ENCODE data around the gene SMG6.
A peak's percentile ranks its signal among the peaks of the same experiment; 100 is the strongest.

SMG6 gene

DNA sequence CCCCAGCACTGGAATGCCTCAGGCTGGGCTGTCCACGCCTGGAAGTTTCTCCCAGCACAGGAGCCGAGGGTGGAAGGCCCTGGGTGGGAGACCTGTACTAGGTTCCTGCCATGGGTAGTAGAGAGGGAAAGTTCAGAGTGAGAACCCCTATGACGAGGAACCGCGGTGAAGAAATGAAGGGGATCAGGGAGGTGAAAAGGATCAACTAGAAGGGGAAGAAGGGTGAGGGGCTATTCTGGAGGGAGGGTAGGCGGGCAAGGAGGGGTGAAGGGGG lies 243.3 kb downstream of the SMG6 start:
- no peak for DNase-seq (ENCODE audit: low spot score)

DNA sequence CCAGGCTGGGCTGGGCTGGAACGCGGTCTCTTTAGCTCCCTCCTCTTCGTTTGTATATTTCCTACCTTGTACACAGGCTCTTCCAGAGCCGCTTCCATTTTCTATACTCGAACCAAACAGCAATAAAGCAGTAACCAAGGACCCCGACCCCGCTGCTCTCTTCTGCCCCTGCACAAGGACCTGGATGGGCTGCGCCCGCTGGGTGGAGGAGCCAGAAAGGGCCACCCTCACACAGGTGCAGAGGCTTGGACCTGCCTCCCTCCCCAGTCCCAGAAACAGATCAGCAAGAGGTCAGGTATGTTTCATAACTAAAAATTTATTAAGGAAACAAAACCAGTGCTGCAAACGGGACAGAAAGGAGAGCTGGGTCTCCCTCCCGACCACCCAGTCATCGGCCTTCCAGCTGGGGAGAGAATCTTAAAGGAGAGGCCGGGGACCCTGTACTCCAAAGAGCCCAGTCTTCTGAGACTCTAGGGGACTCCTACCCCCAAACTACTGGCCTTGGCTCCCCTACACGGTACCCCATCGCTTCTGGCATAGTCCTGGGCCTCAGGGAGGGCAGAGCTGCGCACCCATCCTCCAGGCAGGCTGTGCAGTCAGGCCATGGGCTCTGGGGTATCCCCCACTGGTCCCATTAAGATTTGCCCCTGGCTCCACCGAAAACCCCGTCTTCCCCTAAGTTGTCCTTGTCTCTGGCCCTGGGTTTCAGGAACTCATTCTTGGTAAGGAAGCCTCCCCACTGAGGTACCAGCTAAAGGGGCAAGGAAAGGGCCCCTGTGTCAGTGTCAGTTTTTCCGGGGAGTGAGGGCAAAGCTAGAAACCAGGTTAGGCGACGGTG lies 243.8 kb downstream of the SMG6 start:
- no peak for DNase-seq (ENCODE audit: low spot score)

DNA sequence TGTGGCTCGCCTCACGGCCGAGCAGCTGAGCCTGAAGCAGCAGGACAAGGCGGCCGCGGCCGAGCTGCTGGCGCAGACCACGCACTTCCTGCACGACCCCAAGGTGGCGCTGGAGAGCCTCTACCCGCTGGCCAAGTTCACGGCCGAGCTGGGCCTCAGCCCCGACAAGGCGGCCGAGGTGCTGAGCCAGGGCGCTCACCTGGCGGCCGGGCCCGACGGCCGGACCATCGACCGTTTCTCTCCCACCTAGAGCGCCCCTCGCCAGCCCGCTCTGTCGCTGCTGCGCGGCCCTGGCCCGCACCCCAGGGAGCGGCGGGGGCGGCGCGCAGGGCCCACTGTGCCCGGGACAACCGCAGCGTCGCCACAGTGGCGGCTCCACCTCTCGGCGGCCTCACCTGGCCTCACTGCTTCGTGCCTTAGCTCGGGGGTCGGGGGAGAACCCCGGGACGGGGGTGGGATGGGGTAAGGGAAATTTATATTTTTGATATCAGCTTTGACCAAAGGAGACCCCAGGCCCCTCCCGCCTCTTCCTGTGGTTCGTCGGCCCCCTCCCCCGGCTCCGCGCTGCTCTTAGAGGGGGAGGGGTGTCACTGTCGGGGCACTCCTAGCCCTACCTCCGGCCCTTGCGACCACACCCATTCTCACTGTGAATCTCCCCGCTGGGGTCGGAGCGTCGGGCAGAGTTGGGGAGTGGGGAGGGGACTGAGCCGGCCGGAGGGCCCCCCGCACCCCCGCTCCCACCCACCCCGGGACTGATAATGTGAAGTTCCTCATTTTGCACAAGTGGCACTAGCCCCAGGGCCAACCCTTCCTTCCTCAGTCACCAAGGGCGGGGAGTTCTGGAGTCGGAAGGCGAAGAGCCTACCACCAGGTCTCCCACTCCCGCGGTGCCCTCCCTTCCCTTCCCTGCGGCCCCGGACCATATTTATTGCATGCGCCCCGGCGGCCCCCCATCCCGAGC lies 244.7 kb downstream of the SMG6 start:
- DNase-seq (ENCODE audit: low spot score) = peak; percentile 45

DNA sequence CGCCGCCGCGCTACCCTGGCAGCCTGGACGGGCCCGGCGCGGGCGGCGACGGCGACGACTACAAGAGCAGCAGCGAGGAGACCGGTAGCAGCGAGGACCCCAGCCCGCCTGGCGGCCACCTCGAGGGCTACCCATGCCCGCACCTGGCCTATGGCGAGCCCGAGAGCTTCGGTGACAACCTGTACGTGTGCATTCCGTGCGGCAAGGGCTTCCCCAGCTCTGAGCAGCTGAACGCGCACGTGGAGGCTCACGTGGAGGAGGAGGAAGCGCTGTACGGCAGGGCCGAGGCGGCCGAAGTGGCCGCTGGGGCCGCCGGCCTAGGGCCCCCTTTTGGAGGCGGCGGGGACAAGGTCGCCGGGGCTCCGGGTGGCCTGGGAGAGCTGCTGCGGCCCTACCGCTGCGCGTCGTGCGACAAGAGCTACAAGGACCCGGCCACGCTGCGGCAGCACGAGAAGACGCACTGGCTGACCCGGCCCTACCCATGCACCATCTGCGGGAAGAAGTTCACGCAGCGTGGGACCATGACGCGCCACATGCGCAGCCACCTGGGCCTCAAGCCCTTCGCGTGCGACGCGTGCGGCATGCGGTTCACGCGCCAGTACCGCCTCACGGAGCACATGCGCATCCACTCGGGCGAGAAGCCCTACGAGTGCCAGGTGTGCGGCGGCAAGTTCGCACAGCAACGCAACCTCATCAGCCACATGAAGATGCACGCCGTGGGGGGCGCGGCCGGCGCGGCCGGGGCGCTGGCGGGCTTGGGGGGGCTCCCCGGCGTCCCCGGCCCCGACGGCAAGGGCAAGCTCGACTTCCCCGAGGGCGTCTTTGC lies 245.6 kb downstream of the SMG6 start:
- DNase-seq (ENCODE audit: low spot score) = no peak

DNA sequence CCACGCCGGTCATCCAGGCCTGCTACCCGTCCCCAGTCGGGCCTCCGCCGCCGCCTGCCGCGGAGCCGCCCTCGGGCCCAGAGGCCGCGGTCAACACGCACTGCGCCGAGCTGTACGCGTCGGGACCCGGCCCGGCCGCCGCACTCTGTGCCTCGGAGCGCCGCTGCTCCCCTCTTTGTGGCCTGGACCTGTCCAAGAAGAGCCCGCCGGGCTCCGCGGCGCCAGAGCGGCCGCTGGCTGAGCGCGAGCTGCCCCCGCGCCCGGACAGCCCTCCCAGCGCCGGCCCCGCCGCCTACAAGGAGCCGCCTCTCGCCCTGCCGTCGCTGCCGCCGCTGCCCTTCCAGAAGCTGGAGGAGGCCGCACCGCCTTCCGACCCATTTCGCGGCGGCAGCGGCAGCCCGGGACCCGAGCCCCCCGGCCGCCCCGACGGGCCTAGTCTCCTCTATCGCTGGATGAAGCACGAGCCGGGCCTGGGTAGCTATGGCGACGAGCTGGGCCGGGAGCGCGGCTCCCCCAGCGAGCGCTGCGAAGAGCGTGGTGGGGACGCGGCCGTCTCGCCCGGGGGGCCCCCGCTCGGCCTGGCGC lies 246.3 kb downstream of the SMG6 start:
- DNase-seq (ENCODE audit: low spot score) = no peak

DNA sequence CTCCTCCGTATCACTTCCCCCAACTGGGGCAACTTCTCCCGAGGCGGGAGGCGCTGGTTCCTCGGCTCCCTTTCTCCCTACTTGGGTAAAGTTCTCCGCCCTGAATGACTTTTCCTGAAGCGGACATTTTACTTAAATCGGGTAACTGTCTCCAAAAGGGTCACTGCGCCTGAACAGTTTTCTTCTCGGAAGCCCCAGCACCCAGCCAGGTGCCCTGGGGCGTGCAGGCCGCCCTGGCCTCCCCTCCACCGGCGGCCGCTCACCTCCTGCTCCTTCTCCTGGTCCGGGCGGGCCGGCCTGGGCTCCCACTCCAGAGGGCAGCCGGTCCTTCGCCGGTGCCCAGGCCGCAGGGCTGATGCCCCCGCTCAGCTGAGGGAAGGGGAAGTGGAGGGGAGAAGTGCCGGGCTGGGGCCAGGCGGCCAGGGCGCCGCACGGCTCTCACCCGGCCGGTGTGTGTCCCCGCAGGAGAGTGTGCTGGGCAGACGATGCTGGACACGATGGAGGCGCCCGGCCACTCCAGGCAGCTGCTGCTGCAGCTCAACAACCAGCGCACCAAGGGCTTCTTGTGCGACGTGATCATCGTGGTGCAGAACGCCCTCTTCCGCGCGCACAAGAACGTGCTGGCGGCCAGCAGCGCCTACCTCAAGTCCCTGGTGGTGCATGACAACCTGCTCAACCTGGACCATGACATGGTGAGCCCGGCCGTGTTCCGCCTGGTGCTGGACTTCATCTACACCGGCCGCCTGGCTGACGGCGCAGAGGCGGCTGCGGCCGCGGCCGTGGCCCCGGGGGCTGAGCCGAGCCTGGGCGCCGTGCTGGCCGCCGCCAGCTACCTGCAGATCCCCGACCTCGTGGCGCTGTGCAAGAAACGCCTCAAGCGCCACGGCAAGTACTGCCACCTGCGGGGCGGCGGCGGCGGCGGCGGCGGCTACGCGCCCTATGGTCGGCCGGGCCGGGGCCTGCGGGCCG lies 247.1 kb downstream of the SMG6 start:
- no peak for DNase-seq (ENCODE audit: low spot score)

DNA sequence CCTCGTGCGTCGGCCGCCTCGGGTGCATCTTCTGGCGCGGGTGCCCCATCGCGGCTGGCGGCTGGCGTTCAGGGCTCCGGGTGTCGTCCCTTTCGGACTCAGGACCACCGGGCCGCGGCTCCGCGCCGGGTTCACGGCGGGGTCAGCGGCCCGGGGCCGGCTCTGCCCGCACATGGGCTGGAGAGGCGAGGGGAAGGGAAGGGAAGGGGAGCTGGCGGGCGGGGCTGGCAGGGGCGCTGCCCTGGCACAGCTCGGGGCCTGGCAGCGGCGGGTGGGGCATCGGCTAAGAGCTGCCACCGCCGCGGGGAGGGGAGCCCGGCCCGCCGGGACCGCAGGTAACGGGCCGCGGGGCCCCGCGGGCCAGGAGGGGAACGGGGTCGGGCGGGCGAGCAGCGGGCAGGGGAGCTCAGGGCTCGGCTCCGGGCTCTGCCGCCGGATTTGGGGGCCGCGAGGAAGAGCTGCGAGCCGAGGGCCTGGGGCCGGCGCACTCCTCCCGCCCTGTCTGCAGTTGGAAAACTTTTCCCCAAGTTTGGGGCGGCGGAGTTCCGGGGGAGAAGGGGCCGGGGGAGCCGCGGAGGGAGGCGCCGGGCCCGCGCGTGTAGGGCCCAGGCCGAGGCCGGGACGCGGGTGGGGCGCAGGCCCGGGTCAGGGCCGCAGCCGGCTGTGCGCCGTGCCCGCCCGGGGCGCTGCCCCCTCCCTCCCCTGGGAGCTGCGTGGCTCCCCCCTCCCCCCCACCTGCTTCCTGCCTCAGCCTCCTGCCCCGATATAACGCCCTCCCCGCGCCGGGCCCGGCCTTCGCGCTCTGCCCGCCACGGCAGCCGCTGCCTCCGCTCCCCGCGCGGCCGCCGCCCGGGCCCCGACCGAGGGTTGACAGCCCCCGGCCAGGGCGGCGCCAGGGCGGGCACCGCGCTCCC lies 248.0 kb downstream of the SMG6 start:
- no peak for DNase-seq (ENCODE audit: low spot score)

DNA sequence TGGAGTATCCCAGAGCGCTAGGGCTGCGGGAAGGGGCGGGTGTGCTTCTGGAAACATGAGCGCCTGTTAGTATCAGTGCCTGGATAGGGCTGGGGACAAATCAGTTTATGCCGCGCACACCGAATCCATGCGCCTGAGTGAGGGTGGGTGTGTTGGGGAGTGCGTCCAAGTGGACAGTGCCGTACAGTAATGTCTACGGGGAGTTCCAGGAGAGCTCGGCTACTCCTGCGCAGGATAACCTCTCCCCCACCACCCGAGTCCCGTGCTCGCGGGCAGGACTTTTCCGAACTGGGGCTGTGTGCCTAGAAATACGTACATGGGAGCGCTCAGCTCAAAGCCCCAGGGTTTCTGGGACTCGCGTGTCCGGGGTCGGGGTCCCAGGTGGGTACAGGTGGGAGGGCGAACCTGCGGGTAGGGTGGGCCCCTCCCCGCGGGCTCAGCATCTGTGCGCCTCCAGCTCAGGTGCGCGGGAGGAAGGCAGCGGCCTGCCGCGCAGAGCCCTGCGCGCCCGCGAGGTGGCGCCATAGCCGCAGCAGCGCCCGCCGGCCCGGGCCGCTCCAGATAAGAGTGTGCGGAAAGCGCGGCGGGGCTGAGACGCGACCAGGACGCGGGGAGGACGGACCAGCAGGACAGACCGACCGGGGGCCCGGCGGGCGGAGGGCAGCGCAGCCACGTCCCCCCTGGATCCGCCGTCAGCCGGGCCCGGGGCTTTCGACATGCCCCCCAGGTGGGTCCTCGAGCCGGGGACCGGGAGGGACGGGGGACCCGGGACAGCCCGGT lies 248.9 kb downstream of the SMG6 start, which contains the start of gene HIC1:
Gene HIC1, plus strand, starts transcription at position 592 of the 780 bp plus-strand sequence. CDS start 1,588 bp downstream, outside the sequence.
- DNase-seq (ENCODE audit: low spot score) = peak; percentile 62

DNA sequence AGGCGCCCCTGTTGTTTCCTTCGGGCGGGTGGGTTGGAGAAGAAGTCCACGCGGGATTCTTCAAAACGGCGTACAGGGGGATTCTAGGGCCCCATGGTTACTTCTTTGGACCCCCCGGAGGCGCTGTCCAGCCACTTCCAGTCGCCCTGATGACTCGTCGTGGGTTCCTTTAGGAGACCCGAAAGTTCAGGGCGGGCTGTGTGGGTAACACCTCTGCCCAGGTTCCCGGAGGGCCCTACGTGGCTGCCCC lies 249.4 kb downstream of the SMG6 start:
- DNase-seq (ENCODE audit: low spot score) = no peak

DNA sequence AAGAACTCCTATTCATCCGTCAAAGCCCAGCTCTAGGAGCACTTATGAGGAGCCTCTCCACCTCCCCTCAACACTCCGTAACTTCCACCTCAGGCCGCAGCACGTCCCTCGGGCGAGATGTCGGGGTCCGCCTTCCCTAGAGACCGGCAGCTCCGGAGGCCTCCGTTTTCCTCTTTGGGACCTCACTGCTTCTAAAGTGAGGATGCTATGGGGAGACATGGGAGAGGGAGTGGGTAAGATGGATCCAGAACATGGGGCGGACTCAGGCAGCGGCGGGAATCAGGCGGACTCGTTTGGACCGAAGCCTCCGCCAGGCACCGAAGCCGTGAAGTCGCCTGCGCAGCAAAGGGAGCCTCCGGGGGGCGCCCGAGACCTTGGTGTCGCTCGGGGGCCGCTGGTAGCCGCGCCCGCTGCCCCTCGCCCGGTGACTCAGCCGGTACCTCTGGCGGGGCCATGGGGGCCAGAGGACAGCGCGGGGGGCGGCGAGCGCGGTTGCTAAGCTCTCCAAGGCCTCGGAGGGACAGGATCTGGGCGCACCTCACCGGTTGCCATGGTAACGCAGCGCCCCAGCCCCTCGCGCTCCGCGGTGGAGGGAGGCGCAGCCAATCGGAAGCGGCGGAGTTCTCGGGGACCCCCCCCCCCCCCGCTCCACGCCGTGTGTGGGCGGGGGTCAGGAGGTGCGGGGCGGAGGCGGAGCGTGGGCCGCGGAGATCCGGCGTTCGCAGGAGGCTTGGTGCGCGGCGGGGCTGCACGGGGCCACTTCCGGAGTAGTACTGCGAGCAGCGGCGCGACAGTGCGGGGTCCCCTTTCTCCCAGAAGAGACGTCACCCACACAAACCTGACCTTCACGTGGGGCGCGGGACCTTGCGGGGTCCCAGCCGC lies 250.0 kb downstream of the SMG6 start:
- DNase-seq (ENCODE audit: low spot score) = no peak

DNA sequence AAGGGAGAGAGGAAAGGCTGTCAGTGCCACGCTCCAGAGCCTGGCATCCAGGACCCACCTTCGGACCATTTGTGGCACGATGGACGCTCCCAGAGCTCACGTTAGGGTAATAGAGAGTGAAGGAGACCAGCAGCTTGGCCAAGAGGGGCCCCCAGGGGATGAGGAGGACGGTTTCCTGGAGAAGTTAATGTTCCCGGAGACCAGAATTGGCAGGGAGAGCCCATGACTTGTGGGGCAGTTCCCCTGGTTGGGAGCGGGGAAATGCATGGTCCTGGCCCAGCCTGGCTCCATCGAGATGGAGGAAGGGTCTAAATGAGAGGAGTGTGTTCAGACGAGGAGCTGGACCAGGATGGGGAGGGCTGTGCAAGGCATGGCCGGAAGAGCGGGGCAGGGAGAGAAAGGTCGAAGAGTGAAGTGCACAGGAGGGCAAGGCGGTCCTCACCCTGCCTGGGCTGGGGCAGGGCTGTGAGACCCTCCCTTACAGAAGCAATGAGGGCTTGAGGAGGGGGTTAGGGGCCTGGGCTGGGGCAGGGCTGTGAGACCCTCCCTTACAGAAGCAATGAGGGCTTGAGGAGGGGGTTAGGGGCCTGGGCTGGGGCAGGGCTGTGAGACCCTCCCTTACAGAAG lies 251.5 kb downstream of the SMG6 start:
- no peak for DNase-seq (ENCODE audit: low spot score)

DNA sequence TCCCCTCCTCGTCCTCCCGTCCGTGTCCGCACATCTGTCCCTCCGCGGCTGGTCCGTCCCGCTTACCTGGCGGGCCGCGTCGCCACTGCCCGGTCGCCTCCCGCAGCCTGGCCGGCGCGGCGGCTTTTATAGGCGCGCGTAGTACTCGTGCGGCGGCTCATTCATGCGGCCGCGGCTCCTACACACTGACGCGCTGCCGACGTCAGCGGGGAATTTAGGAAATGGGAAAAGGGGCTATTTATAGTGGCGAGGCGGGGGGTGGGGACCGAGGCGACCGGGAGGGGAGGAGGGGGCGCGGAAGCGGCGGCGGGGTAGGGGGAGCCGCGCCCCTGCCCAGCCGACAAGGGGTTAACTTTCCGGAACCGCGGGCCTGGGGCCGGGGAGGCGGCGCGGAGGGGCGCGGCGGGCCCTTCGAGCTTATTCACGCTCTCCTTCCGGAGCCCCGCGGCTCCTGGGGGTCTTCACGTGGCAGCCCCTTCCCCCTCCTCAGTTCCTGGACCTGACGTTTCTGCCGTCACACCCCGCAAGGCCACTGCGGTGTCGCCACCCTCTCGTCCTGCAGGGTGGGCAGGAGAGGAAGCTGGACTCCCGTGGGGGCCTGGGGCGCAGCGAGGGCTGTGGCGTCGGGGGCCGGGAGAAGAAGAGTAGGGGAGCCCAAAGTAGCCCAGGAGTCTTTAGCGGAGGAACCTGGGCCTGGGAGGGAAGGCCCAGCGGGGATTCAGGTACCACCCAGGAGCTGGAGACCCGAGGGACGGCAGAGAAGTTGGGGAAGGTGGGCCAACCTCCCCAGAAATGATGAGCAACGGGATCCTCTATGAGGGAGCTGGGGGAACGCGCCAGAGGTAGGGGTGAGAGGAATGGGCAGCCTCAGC lies 252.3 kb downstream of the SMG6 start:
- no peak for DNase-seq (ENCODE audit: low spot score)

DNA sequence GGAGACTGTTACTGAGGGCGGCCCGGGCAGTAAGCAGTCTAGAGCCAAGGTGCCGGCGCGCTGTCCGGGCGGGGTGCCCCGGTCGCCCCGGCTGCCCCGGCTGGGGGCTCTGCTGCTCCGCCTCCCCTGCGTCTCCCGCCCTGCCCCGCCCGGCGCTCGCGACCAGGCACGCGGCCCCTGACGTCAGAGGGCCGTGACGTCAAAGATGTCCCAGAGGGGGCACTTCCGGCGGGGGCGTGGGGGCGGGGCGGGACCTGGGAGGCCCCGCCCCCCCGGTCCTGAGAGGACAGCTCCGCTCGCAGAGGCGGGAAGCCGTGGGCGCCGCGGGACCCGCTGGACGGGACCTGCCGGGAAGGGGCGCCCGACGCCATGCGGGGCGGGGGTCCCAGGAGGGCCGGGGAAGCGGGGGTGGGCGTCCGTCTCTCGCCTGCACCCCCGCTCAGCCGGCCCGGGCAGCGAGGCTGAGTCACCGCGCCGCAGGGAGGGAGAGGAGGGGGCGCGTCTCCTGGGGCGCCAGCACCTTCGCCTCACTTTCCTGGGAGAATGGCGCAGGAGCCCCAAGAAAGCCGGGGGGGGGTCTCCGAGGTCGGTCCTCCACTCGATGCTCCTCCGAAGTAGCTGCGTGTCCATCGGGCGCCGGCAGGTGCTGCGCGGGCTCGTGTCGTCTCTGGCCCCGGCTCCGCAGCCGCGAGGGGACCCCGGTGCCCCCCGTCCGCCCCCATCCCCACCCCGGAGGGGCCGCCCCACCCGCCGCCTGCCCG lies 253.1 kb downstream of the SMG6 start:
- peak; percentile 40 for DNase-seq (ENCODE audit: low spot score)

DNA sequence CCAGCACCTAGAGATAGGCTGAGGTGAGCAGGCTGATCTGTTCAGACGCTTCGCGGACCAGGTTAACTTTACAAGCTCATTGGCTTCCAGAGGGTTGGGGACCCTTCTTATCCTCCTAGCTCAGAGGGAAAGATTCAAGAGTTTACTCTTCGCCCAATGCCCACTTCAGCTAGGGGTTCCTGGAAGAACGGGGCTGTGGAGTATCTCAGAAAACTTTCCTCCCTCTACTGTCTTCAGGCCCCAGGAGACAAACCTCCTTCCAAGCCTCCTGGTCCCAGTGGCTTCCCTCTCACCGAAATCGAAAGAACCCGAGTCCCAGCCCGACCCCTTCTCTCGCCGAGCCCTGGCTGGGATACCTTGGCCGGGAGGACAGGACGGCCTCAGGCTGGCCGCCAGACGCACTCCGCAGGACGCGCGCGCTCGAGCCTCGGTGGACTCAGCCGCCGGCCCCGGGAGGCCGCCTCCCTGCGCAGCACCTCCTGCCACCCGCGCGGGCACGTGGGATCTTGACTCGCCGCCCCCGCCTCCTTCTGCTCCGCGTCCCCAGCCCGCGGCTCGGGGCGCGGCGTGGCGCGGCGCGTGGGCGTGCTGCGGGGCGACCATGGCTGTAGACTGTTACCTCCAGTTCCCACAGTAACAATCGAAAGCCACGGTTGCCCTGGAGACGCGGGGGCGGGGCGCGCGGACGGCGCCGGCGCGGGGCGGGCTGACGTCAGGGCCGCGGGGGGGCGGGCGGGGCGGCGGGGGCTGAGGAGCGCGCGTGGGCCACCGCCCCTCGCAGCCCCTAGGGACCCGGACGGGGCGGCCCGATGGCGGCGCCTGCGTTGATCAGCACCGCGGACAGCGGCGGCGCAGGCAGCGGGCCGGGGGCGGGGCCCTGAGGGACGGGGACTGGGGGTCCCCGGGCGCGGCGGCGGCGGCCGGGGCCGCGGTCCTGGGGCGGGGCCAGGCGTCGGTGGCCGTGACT lies 254.0 kb downstream of the SMG6 start:
- DNase-seq (ENCODE audit: low spot score) = peak; percentile 67

DNA sequence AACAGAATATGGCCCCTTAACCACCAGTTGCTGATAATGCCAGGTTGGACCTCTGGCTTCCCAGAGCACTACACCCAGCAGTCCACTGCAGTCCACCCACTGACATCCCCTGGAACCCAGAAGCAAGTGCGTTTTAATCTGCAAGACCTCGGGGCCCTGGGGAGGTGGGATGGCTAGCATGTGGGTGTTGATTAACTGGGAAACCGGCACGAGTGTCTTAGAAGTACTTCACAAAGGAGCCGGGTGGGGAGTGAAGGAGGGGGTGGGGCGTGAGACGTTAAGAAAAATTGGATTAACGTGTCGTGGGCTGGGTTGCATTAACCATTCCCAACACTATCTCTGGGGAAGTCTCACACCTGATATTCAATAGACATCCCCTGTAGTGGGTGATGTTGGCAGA lies 254.8 kb downstream of the SMG6 start:
- DNase-seq (ENCODE audit: low spot score) = no peak

Measured in NAMALWA (cell line).